Mononuclear cell (primary cell): Measurements from ENCODE around the gene GOLGA6L7. TPM values are rescaled to one million over a fixed set of nuclear protein-coding genes. Genes with fewer than 3 reads are reported as not detected.

Source experiments
- H3K27me3 ChIP-seq: 2 replicates; pipeline ENCODE4 v1.6.0; 2011; ENCODE audit warnings: low read length, control low read depth; ENCODE audit not compliant: insufficient read depth
- H3K4me1 ChIP-seq: 2 replicates; pipeline ENCODE4 v1.5.1; 2011; ENCODE audit warnings: mild to moderate bottlenecking, low read length, control low read depth; ENCODE audit not compliant: insufficient read depth
- H3K4me3 ChIP-seq: 2 replicates; pipeline ENCODE4 v1.5.1; 2011; ENCODE audit warnings: mild to moderate bottlenecking, low read length, moderate library complexity
- H3K9me3 ChIP-seq: 2 replicates; pipeline ENCODE4 v1.5.1; 2011; ENCODE audit warnings: low read depth, mild to moderate bottlenecking, control low read depth, low read length
- total RNA-seq: library from RNA; depleted of rRNA; stranded (reverse); fragments of >200 nt; gene quantifications from one replicate; pipeline ENCODE4 v1.2.3, GENCODE V29; 2012

Gene GOLGA6L7
- total RNA-seq, 1 donor, result not detected

- Histone ChIP-seq H3K9me3 (no peaks in the 10 kb centered on the region), H3K4me1 (peaks cover 20% of the 10 kb centered on the region), H3K4me3 (peak overlapping the region; percentile 13), H3K27me3 (peaks cover 12% of the 10 kb centered on the region)
These were observed 39.1 kb upstream of the GOLGA6L7 start for GRCh38 chr15:28887339-28888174.

DNA sequence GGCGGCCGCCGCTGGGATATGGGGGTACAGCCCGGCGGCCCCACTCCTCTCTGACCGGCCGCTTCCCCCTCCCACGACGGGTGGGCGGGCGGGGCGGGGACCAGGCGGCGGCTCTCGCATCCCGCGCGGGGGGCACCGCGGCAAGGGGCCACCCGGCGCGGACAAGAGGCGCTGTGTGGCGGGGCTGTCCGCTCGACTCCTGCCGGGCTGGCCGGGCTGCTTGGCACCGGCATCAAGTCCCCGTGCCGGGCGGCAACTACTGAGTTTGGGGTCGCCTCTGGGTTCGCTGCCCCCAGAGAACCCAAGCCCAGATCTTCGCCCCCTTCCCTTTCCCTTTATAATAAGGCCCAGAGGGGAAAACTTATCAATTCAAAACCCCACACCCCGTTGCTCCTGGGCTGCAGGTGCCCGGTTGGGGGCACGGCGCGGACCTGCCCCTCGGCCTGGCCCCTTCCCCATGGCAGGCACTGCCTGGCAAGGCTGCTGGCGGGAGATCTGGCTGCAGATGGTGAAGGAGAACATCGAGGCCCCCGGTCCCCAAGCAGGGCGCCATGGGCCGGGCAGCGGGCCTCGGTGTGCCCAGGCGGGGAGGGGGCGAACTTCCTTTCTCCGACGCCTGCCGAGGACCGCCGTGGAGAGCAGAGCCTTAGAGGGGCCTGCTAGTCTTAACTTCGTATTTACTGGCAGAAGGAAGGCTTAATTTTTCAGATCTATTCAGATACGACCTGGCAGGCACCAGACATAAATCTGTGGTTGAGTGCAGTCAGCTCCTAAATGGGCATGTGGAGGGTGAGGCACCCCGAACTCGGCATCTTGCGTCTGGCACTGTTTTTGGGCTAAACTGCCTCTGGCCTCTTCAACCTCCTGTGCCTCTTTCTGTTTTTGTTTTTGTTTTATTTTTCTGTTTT is 38.2 kb upstream of the GOLGA6L7 start:
- Histone ChIP-seq H3K27me3 (peaks cover 12% of the 10 kb centered on the region), H3K4me1 (peaks cover 20% of the 10 kb centered on the region), H3K4me3 (peak overlapping the region; percentile 41), H3K9me3 (no peaks in the 10 kb centered on the region)

DNA sequence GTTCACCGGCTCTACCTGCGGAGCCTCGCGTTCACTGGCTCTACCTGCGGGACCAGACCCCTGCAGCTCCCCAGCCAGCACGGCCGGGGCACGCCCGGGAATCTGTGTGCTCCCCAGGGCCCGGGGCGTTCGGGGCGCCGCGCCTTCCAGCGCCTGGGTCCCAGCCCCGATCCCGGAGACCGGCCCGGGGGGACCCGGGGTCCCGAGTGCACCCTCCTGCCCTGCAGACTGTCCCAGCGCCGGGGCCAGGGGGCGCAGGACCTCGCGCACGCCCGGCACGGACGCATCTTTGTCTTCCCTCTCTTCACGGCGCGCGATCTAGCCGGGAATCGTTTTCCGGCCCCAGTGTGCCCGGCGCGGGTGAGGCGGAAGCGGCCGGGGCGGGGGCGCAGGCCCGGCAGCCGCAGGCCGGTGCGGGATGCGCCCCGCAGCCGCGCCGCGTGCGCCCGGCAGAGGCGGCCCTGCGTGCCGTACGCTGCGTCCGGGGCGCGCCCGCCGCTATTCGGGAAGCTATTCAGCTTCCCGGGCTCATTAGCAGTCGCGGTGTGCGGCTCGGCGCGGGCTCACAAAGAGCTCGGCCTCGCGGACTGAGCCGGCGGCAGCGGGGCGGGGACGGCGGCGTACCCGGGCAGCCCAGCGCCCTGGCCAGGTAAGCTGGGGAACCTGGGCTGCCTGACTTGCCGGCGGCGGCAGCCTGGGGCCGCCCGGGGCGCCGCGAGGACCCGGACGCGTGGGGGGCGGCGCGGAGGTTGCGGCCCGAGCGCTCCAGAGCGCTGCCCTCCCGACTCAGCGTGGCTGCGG is 37.4 kb upstream of the GOLGA6L7 start, which contains the start of gene APBA2:
Gene APBA2 (plus strand): TSS at position 345 of the 801 bp plus-strand sequence. CDS start 167,911 bp downstream, outside the sequence.
- H3K27me3 ChIP-seq, result peaks cover 12% of the 10 kb centered on the region
- H3K4me1 ChIP-seq, result peaks cover 16% of the 10 kb centered on the region
- H3K9me3 ChIP-seq, result no peaks in the 10 kb centered on the region
- H3K4me3 ChIP-seq, result peak within 1 kb of the TSS; percentile 41

DNA sequence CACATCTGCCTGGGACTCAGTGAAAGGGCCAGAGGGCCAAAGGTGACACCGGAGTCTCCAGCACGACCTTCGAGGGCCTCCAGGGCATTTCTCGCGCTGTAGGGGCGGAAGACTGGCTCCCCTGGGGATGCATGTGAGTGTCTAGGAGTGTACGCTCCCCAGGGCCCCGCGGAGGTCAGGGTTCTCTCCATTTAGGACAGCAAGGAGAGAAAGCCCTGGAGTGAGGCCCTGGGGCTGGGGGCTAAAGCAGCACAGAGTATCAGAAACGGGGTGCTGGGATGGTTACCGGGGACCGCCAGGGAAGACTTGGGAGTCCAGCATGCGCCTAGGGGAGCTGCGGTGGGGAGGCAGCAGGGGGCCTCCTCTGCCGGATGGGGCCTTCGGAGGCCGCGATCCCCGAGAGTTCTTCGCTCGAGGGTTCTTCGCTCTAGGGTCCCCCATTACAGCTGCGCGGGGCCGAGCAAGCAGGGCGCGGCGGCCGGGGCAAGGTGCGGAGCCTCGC is 36.7 kb upstream of the GOLGA6L7 start:
- Histone ChIP-seq H3K4me1 (peaks cover 12% of the 10 kb centered on the region), H3K27me3 (peaks cover 12% of the 10 kb centered on the region), H3K4me3 (peak overlapping the region; percentile 41), H3K9me3 (no peaks in the 10 kb centered on the region)

DNA sequence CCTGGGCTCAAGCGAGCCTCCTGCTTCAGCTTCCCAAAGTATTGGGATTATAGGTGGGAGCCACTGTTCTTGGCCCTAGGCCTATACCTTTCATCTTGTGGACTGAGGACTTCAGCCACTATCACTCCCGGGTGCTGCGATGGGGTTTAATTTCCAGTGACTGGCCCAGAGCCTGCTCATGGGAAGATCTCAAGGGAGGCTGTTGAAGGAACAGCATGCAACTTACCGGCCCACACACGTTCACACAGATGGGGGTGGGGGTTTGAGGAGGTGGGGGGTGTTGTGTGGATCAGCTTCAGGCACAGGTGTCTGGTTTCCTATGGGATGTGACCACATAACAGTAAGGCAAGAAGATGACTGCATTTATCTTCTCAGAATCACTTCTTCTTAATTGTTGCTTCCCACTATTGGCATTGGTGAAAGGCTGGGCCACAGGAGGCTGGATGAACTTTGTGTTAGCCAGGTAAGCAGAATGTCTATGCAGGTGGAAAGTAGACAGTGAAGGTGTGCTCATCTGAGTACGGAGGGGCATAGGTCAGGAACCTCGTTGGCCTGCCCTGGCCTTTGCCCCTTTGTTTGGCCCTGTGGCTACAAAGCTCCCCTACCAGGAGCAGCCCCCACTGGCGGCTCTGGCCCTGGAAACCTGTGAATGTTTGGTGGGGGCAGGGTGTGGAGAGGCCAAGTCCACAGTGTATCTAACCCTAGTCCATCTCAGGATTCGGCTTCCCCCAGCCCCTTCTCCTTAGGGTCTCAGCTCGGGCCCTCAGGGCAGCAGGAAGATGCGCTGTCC is 35.9 kb upstream of the GOLGA6L7 start:
- peaks cover 12% of the 10 kb centered on the region for H3K27me3 ChIP-seq

GRCh38 chr15:28881600-28881999 is 33.2 kb upstream of the GOLGA6L7 start:
- Histone ChIP-seq H3K9me3 (no peaks in the 10 kb centered on the region), H3K4me1 (no peaks in the 10 kb centered on the region), H3K27me3 (peaks cover 8% of the 10 kb centered on the region), H3K4me3 (no peak overlapping the region)

More for the DNA sequence above, 35.9 kb upstream of the GOLGA6L7 start:
- H3K9me3 ChIP-seq, result no peaks in the 10 kb centered on the region
- peaks cover 5% of the 10 kb centered on the region for H3K4me1 ChIP-seq
- H3K4me3 ChIP-seq, result no peak overlapping the region

GRCh38 chr15:28881170-28881569 is 32.7 kb upstream of the GOLGA6L7 start:
- Histone ChIP-seq H3K4me3 (no peak overlapping the region), H3K4me1 (no peaks in the 10 kb centered on the region), H3K9me3 (no peaks in the 10 kb centered on the region), H3K27me3 (peaks cover 8% of the 10 kb centered on the region)

GRCh38 chr15:28880680-28881079 is 32.2 kb upstream of the GOLGA6L7 start:
- Histone ChIP-seq H3K9me3 (no peaks in the 10 kb centered on the region), H3K27me3 (peaks cover 8% of the 10 kb centered on the region), H3K4me1 (no peaks in the 10 kb centered on the region), H3K4me3 (no peak overlapping the region)

- H3K9me3 ChIP-seq, result no peaks in the 10 kb centered on the region
- no peaks in the 10 kb centered on the region for H3K27me3 ChIP-seq
- H3K4me1 ChIP-seq, result no peaks in the 10 kb centered on the region
- H3K4me3 ChIP-seq, result no peak overlapping the region
These were observed 31.1 kb upstream of the GOLGA6L7 start for GRCh38 chr15:28879551-28879950.

DNA sequence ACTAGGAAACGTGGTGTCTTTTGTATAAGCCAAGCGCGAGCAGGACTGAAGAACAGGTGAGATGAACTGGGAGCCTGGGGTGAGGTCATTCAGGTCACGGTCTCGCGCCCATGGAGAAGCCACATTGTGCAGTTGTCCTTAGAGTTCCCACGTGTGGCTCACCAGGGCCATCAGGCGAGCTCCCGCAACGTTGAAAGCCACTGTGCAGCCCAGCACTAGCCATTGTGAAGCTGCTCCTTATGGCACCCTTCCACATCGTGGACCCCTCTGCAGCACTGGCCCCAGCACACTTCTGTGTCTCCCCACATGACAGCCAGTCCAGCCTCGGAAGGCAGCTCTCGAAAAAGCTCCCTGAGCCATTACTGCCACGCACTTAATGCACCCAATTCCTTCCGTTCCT is 29.8 kb upstream of the GOLGA6L7 start:
- Histone ChIP-seq H3K27me3 (no peaks in the 10 kb centered on the region), H3K9me3 (no peaks in the 10 kb centered on the region), H3K4me3 (no peak overlapping the region), H3K4me1 (no peaks in the 10 kb centered on the region)

GRCh38 chr15:28876845-28877185 is 28.4 kb upstream of the GOLGA6L7 start:
- Histone ChIP-seq H3K27me3 (no peaks in the 10 kb centered on the region), H3K4me3 (no peak overlapping the region), H3K9me3 (no peaks in the 10 kb centered on the region), H3K4me1 (no peaks in the 10 kb centered on the region)

DNA sequence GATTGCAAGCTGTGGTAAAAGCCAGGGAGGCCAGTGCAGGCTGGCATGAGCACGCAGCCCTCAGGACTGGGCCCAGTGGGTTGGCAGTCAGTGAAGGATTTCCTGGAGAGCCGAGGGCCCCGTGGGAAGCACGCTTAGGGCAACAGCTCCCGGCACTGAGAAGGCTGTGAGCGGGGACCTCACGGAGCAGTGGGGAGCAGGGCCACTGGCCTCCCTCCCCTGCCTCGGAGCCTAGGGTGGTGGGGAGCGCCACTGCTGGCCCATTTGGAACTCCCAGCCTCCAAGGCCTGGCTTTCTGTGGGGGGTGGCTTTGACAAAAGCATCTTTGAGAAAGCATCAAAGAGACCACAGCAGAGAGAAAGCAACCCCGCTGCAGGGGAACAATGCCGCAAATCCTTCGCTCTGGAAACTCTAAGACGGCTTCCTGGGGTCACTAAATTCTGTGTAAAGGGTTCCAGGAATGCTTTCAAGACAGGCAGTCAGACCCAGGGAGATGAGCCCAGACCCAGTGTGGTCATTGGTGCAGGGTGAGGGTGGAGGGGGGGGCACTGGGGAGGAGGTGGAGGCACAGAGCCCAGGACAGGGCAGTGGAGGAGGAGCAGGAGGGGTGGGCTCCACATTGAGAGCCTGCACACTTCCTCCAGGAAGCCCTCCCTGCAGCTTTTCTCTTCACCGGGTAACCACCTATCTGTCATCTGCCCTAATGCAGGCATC is 27.8 kb upstream of the GOLGA6L7 start:
- H3K4me1 ChIP-seq, result no peaks in the 10 kb centered on the region
- H3K4me3 ChIP-seq, result no peak overlapping the region
- H3K27me3 ChIP-seq, result no peaks in the 10 kb centered on the region
- H3K9me3 ChIP-seq, result no peaks in the 10 kb centered on the region

- Histone ChIP-seq H3K9me3 (no peaks in the 10 kb centered on the region), H3K4me3 (no peak overlapping the region), H3K27me3 (no peaks in the 10 kb centered on the region), H3K4me1 (no peaks in the 10 kb centered on the region)
These were observed 27.1 kb upstream of the GOLGA6L7 start for GRCh38 chr15:28875461-28876000.
